ENCODE measurements around the gene INPP4B. TPM values are rescaled to one million over a fixed set of nuclear protein-coding genes. Genes with fewer than 3 reads are reported as not detected.

INPP4B gene
- polyA plus RNA-seq, 1 of the 3 experiments (the other 2 are of a cell fraction) = 0.08 TPM

- TF ChIP-seq, protein P1, sequence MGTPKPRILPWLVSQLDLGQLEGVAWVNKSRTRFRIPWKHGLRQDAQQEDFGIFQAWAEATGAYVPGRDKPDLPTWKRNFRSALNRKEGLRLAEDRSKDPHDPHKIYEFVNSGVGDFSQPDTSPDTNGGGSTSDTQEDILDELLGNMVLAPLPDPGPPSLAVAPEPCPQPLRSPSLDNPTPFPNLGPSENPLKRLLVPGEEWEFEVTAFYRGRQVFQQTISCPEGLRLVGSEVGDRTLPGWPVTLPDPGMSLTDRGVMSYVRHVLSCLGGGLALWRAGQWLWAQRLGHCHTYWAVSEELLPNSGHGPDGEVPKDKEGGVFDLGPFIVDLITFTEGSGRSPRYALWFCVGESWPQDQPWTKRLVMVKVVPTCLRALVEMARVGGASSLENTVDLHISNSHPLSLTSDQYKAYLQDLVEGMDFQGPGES (IDR thresholded peaks at IDR 0.05; ENCODE audit: low read depth, low read length) = no peak
- TF ChIP-seq FOSL2 (IDR thresholded peaks at IDR 0.05; ENCODE audit: borderline replicate concordance, low read depth) (no peak), USF2 (IDR thresholded peaks at IDR 0.05; ENCODE audit: borderline replicate concordance, low read depth, low read length) (no peak), RFX5 (IDR thresholded peaks at IDR 0.05; ENCODE audit: low read length) (no peak), MEF2A (IDR thresholded peaks at IDR 0.05; ENCODE audit: borderline replicate concordance, low read depth) (no peak)
- TF ChIP-seq, protein P2, sequence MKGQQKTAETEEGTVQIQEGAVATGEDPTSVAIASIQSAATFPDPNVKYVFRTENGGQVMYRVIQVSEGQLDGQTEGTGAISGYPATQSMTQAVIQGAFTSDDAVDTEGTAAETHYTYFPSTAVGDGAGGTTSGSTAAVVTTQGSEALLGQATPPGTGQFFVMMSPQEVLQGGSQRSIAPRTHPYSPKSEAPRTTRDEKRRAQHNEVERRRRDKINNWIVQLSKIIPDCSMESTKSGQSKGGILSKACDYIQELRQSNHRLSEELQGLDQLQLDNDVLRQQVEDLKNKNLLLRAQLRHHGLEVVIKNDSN (IDR thresholded peaks at IDR 0.05; ENCODE audit: borderline replicate concordance, low read depth) = no peak
- H3K79me2 ChIP-seq (ENCODE audit: insufficient read depth) = no peaks in the 10 kb centered on the region
- no peaks in the 10 kb centered on the region for H3K27me3 ChIP-seq (ENCODE audit: insufficient read depth)
- 88% methylated on average over 5 of the region's 5 CpGs for WGBS (ENCODE audit: low lambda C conversion rate)
- peaks cover 0 to 46% of the 10 kb centered on the region in 2 experiments; a peak in 3 of 4 replicates for H3K4me1 ChIP-seq (ENCODE audit: control insufficient read depth in 1 of 2, insufficient read depth in 2 of 2, low read depth in 1 of 2, low read length in 1 of 2)
- peak overlapping the region in 1 of 2 experiments; percentile 61; a peak in 1 of 4 replicates for H3K27ac ChIP-seq (ENCODE audit: low read depth in 2 of 2, low read length in 1 of 2)
- peak overlapping the region; percentile 26; the same call in 1 of the 2 replicates for H3K4me2 ChIP-seq
- H4K20me1 ChIP-seq (ENCODE audit: insufficient read depth) = no peaks in the 10 kb centered on the region
- POLR2A ChIA-PET = no interaction called here
- no peaks in the 10 kb centered on the region for H3K9me3 ChIP-seq
- peaks cover 28% of the 10 kb centered on the region for H3F3A ChIP-seq (replicated peaks; ENCODE audit: insufficient read depth)
- peak overlapping the region; percentile 75 for H2AFZ ChIP-seq (ENCODE audit: low read depth)
- DNase-seq = no peak
- no peaks in the 10 kb centered on the region for H3K9me2 ChIP-seq
- no peak overlapping the region for H3K9ac ChIP-seq
- 0 out of 4 replicates have a peak overlapping the region, but pooled peaks of 1 of the 2 experiments have one; percentile 13 for H3K4me3 ChIP-seq (ENCODE audit: low read depth in 2 of 2, low read length in 1 of 2)
- CTCF ChIA-PET = interaction anchor here (0.6 to 1.5 kb wide), 3 partner anchors 11 to 21 kb away, joined by 3 to 5 read pairs (median 3); no protein-coding TSS in a partner anchor
- no peaks in the 10 kb centered on the region for H3K36me3 ChIP-seq (replicated peaks in 1 of 2; ENCODE audit: control insufficient read depth in 1 of 2, insufficient read depth in 2 of 2, low read length in 1 of 2)
Measured at GRCh38 chr4:142405695-142406498, 440.2 kb downstream of the INPP4B start.

DNA sequence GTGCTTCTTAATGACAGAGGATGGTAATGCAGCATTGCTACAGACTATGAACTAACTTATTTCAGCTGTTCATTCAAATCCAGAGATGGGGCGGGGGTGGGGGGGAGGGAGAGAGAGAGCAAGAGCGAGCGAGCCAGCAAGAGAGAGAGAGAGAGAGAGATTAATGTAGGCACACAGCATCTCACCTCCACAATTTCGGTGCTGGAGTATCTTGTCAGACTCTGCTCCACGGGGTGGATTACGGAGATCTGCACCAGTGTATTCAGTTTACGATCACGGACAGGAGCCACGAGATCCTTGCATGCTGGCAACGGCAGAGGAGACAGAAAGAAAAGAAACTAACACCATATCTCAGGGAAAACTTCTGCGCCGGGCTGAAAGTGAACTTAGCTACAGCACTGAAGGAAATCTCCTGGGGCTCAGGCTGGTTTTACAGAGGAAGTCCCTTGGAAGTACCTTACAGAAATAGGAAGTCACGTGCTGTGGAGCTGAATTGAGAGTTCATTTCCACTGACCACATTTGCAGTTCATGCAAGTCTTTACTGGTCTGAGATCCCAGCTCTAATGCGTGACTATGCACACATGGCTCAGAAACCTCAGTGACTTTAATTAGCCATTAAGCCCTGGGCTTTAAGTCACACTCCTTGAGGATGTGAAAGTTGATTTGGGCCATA is 440.9 kb downstream of the INPP4B start:
- no peak for TF ChIP-seq TEAD4 (IDR thresholded peaks at IDR 0.05; ENCODE audit: borderline replicate concordance, insufficient read depth)
- Histone ChIP-seq H3K4me3 (ENCODE audit: low read depth in 2 of 2, low read length in 1 of 2) (no peak overlapping the region), H3K9me3 (no peaks in the 10 kb centered on the region), H4K20me1 (ENCODE audit: insufficient read depth) (no peaks in the 10 kb centered on the region), H3K27ac (ENCODE audit: low read depth in 2 of 2, low read length in 1 of 2) (no peak overlapping the region; a peak in 1 of 4 replicates), H2AFZ (ENCODE audit: low read depth) (no peak overlapping the region), H3K4me1 (ENCODE audit: control insufficient read depth in 1 of 2, insufficient read depth in 2 of 2, low read depth in 1 of 2, low read length in 1 of 2) (peaks cover 0 to 46% of the 10 kb centered on the region in 2 experiments; a peak in 3 of 4 replicates), H3K9ac (no peak overlapping the region), H3F3A (replicated peaks; ENCODE audit: insufficient read depth) (peaks cover 28% of the 10 kb centered on the region), H3K9me2 (no peaks in the 10 kb centered on the region), H3K79me2 (ENCODE audit: insufficient read depth) (no peaks in the 10 kb centered on the region), H3K36me3 (replicated peaks in 1 of 2; ENCODE audit: control insufficient read depth in 1 of 2, insufficient read depth in 2 of 2, low read length in 1 of 2) (no peaks in the 10 kb centered on the region), H3K27me3 (ENCODE audit: insufficient read depth) (no peaks in the 10 kb centered on the region), H3K4me2 (no peak overlapping the region)
- CTCF ChIA-PET = interaction anchor here (0.8 kb wide), 1 partner anchor 14 kb away, joined by 3 read pairs; no protein-coding TSS in a partner anchor
- DNase-seq = no peak
- POLR2A ChIA-PET = no interaction called here
- 87% methylated on average over 14 of the region's 14 CpGs for WGBS (ENCODE audit: low lambda C conversion rate)
